OCI-LY1 (cell line): ENCODE results near the gene FADS2.

Experiments
- H2AFZ ChIP-seq: fragments of 200-600 bp; sonication (generic), shearing (Covaris generic); 2 replicates; pipeline ENCODE4 v1.6.0; 2014; ENCODE audit warnings: antibody characterized with exemption, mild to moderate bottlenecking, low read length
- H3F3A ChIP-seq: fragments of 200-600 bp; sonication (generic), shearing (Covaris generic); 2 replicates; pipeline ENCODE4 v1.6.0; 2014; ENCODE audit warnings: mild to moderate bottlenecking, antibody characterized with exemption, low read length, moderate library complexity; ENCODE audit not compliant: insufficient read depth
- H3K27ac ChIP-seq: fragments of 200-600 bp; sonication (generic); 2 replicates; pipeline ENCODE4 v1.5.1; 2014; ENCODE audit warnings: low read length, mixed run types, mild to moderate bottlenecking, low read depth; ENCODE audit not compliant: poor library complexity, severe bottlenecking
- H3K27me3 ChIP-seq: fragments of 200-600 bp; sonication (generic); 2 replicates; pipeline ENCODE4 v1.6.0; 2014; ENCODE audit warnings: antibody characterized with exemption, mild to moderate bottlenecking, low read length, moderate library complexity; ENCODE audit not compliant: insufficient read depth
- H3K36me3 ChIP-seq: fragments of 200-600 bp; sonication (generic); 2 replicates; pipeline ENCODE4 v1.6.1; 2014; ENCODE audit warnings: mild to moderate bottlenecking, antibody characterized with exemption, low read length, moderate library complexity, mixed read lengths; ENCODE audit not compliant: insufficient read depth
- H3K4me1 ChIP-seq: fragments of 200-600 bp; sonication (generic); 2 replicates; pipeline ENCODE4 v1.5.1; 2014; ENCODE audit warnings: mild to moderate bottlenecking, low read length, moderate library complexity; ENCODE audit not compliant: insufficient read depth, severe bottlenecking
- H3K4me2 ChIP-seq: fragments of 200-600 bp; sonication (generic), shearing (Covaris generic); 2 replicates; pipeline ENCODE4 v1.6.1; 2014; ENCODE audit warnings: low read length
- H3K4me3 ChIP-seq: fragments of 200-600 bp; sonication (generic); 2 replicates; pipeline ENCODE4 v1.5.1; 2014; ENCODE audit warnings: low read length, low read depth, mild to moderate bottlenecking, mixed read lengths; ENCODE audit not compliant: poor library complexity, severe bottlenecking
- H3K79me2 ChIP-seq: fragments of 200-600 bp; shearing (Covaris generic); 2 replicates; pipeline ENCODE4 v1.6.1; 2016; ENCODE audit warnings: mixed run types, low read length, mixed read lengths; ENCODE audit not compliant: insufficient read depth
- H3K9ac ChIP-seq: fragments of 200-600 bp; sonication (generic), shearing (Covaris generic); 2 replicates; pipeline ENCODE4 v1.6.1; 2014; ENCODE audit warnings: mild to moderate bottlenecking, low read length, mixed read lengths
- H3K9me2 ChIP-seq: fragments of 200-600 bp; sonication (generic), shearing (Covaris generic); 2 replicates; pipeline ENCODE4 v1.6.1; 2014; ENCODE audit warnings: low read depth, mild to moderate bottlenecking, low read length, mixed read lengths
- H3K9me3 ChIP-seq: fragments of 200-600 bp; shearing (Covaris generic); 2 replicates; pipeline ENCODE4 v1.6.1; 2014; ENCODE audit warnings: low read length, mixed read lengths
- H4K20me1 ChIP-seq: fragments of 200-600 bp; sonication (generic), shearing (Covaris generic); 2 replicates; pipeline ENCODE4 v1.6.0; 2016; ENCODE audit warnings: mild to moderate bottlenecking, low read length; ENCODE audit not compliant: insufficient read depth
- CTCF ChIP-seq: fragments of 200-600 bp; sonication (generic), shearing (Covaris generic); IDR thresholded peaks from 2 replicates; pipeline ENCODE4 v1.5.1; 2017; ENCODE audit warnings: mild to moderate bottlenecking, antibody characterized with exemption, low read length, moderate library complexity, mixed read lengths
- EZH2 ChIP-seq: fragments of 200-600 bp; sonication (generic), shearing (Covaris generic); IDR thresholded peaks from 2 replicates; pipeline ENCODE4 v1.8.0; 2017; ENCODE audit warnings: borderline replicate concordance, mixed run types, mild to moderate bottlenecking, antibody characterized with exemption, low read length, moderate library complexity, mixed read lengths

Gene FADS2

GRCh38 chr11:61784506-61784805, 43.6 kb upstream of the FADS2 start:
- H3K27ac ChIP-seq = no peak overlapping the region
- H3K36me3 ChIP-seq = peaks cover 39% of the 10 kb centered on the region
- no peaks in the 10 kb centered on the region for H3F3A ChIP-seq
- no peak overlapping the region for H3K9ac ChIP-seq
- no peaks in the 10 kb centered on the region for H3K79me2 ChIP-seq
- no peaks in the 10 kb centered on the region for H4K20me1 ChIP-seq
- H3K9me2 ChIP-seq = no peaks in the 10 kb centered on the region
- H3K9me3 ChIP-seq = no peaks in the 10 kb centered on the region
- no peaks in the 10 kb centered on the region for H3K27me3 ChIP-seq
- TF ChIP-seq CTCF (no peak), EZH2 (no peak)
- no peak overlapping the region for H2AFZ ChIP-seq
- H3K4me1 ChIP-seq = no peaks in the 10 kb centered on the region
- H3K4me3 ChIP-seq = no peak overlapping the region
- H3K4me2 ChIP-seq = no peak overlapping the region

- H3K27me3 ChIP-seq = no peaks in the 10 kb centered on the region
- no peak overlapping the region for H3K4me3 ChIP-seq
- H3K9ac ChIP-seq = no peak overlapping the region
- H3K9me2 ChIP-seq = no peaks in the 10 kb centered on the region
- H3K36me3 ChIP-seq = peaks cover 49% of the 10 kb centered on the region
- H3K4me2 ChIP-seq = no peak overlapping the region
- H3K9me3 ChIP-seq = no peaks in the 10 kb centered on the region
- no peaks in the 10 kb centered on the region for H3F3A ChIP-seq
- no peak overlapping the region for H3K27ac ChIP-seq
- H3K4me1 ChIP-seq = no peaks in the 10 kb centered on the region
- H3K79me2 ChIP-seq = no peaks in the 10 kb centered on the region
- H4K20me1 ChIP-seq = no peaks in the 10 kb centered on the region
- H2AFZ ChIP-seq = no peak overlapping the region
- TF ChIP-seq CTCF = no peak
- TF ChIP-seq EZH2 = no peak
Observed at GRCh38 chr11:61785837-61786402, 42.2 kb upstream of the FADS2 start.

GRCh38 chr11:61787928-61788491, 40.1 kb upstream of the FADS2 start:
- no peak overlapping the region for H3K9ac ChIP-seq

More at GRCh38 chr11:61787928-61788491, 40.1 kb upstream of the FADS2 start:
- Histone ChIP-seq H3K9me3 (no peaks in the 10 kb centered on the region), H3F3A (no peaks in the 10 kb centered on the region), H3K9me2 (no peaks in the 10 kb centered on the region), H3K4me3 (no peak overlapping the region), H2AFZ (no peak overlapping the region), H3K4me1 (peaks cover 9% of the 10 kb centered on the region), H3K27ac (no peak overlapping the region), H4K20me1 (no peaks in the 10 kb centered on the region), H3K79me2 (peaks cover 11% of the 10 kb centered on the region), H3K36me3 (peaks cover 49% of the 10 kb centered on the region), H3K4me2 (no peak overlapping the region), H3K27me3 (no peaks in the 10 kb centered on the region)
- TF ChIP-seq CTCF = peak; percentile 64
- TF ChIP-seq EZH2 = no peak
